IPS DF 6.9 (cell line): ENCODE measurements around the gene AXIN1.

Source experiments
- DNase-seq: peaks from one replicate; pipeline ENCODE4 v3.0.0-alpha.2; 2013; ENCODE audit warnings: low read depth, low spot score
- H3K27ac ChIP-seq: one replicate; pipeline ENCODE4 v1.5.1; 2013; ENCODE audit warnings: low read length, control low read depth
- H3K27me3 ChIP-seq: 2 replicates; pipeline ENCODE4 v1.6.1; 2013; ENCODE audit warnings: mild to moderate bottlenecking, low read length; ENCODE audit not compliant: control insufficient read depth, insufficient read depth
- H3K36me3 ChIP-seq: 2 replicates; pipeline ENCODE4 v1.6.1; 2013; ENCODE audit warnings: low read length; ENCODE audit not compliant: control insufficient read depth, insufficient read depth
- H3K4me1 ChIP-seq: 2 replicates; pipeline ENCODE4 v1.6.1; 2013; ENCODE audit warnings: low read length; ENCODE audit not compliant: control insufficient read depth, insufficient read depth
- H3K4me3 ChIP-seq: 2 replicates; pipeline ENCODE4 v1.5.1; 2013; ENCODE audit warnings: mild to moderate bottlenecking, low read length
- H3K9me3 ChIP-seq: 2 replicates; pipeline ENCODE4 v1.6.1; 2013; ENCODE audit warnings: low read length, inconsistent platforms; ENCODE audit not compliant: control insufficient read depth, insufficient read depth
- WGBS: extraction: QIAGEN DNeasy Blood & Tissue Kit; methylation state at CpG from one replicate; pipeline ENCODE4 v1.1.7; 2013; ENCODE audit warnings: mixed read lengths, missing lambda C conversion rate; ENCODE audit not compliant: insufficient read length, insufficient coverage; 5-methylcytosine and 5-hydroxymethylcytosine counted together

AXIN1 gene

GRCh38 chr16:296276-296675 lies 56.2 kb downstream of the AXIN1 start:
- H3K27me3 ChIP-seq = no peaks in the 10 kb centered on the region
- H3K4me1 ChIP-seq = no peaks in the 10 kb centered on the region
- H3K27ac ChIP-seq = no peak overlapping the region
- no CpG with 5 or more reads among the region's 14 CpGs for WGBS
- H3K4me3 ChIP-seq = no peak overlapping the region
- DNase-seq = no peak
- H3K9me3 ChIP-seq = no peaks in the 10 kb centered on the region
- peaks cover 25% of the 10 kb centered on the region for H3K36me3 ChIP-seq

- Histone ChIP-seq H3K9me3 (no peaks in the 10 kb centered on the region), H3K4me3 (no peak overlapping the region), H3K27ac (no peak overlapping the region), H3K27me3 (no peaks in the 10 kb centered on the region), H3K36me3 (peaks cover 37% of the 10 kb centered on the region), H3K4me1 (no peaks in the 10 kb centered on the region)
- DNase-seq = no peak
- no CpG with 5 or more reads among the region's 32 CpGs for WGBS
Observed at GRCh38 chr16:293043-293775, 59.3 kb downstream of the AXIN1 start.

- H3K27me3 ChIP-seq = no peaks in the 10 kb centered on the region
- no CpG with 5 or more reads among the region's 17 CpGs for WGBS
- no peaks in the 10 kb centered on the region for H3K4me1 ChIP-seq
- H3K9me3 ChIP-seq = no peaks in the 10 kb centered on the region
- no peak overlapping the region for H3K27ac ChIP-seq
- no peak for DNase-seq
- no peak overlapping the region for H3K4me3 ChIP-seq
- peaks cover 35% of the 10 kb centered on the region for H3K36me3 ChIP-seq
Observed at GRCh38 chr16:291539-291938, 61.0 kb downstream of the AXIN1 start.

- WGBS = no CpG with 5 or more reads among the region's 50 CpGs
- Histone ChIP-seq H3K36me3 (peaks cover 37% of the 10 kb centered on the region), H3K4me1 (no peaks in the 10 kb centered on the region), H3K27ac (no peak overlapping the region), H3K9me3 (no peaks in the 10 kb centered on the region), H3K27me3 (no peaks in the 10 kb centered on the region), H3K4me3 (no peak overlapping the region)
- no peak for DNase-seq
Observed at GRCh38 chr16:290681-291405, 61.7 kb downstream of the AXIN1 start.

GRCh38 chr16:290015-290680 lies 62.4 kb downstream of the AXIN1 start:
- H3K36me3 ChIP-seq = peaks cover 37% of the 10 kb centered on the region
- no peak overlapping the region for H3K27ac ChIP-seq
- no peaks in the 10 kb centered on the region for H3K9me3 ChIP-seq
- no peak for DNase-seq
- no peaks in the 10 kb centered on the region for H3K4me1 ChIP-seq
- no CpG with 5 or more reads among the region's 25 CpGs for WGBS
- no peaks in the 10 kb centered on the region for H3K27me3 ChIP-seq
- H3K4me3 ChIP-seq = no peak overlapping the region

GRCh38 chr16:289395-289997 lies 63.0 kb downstream of the AXIN1 start:
- H3K36me3 ChIP-seq = peaks cover 37% of the 10 kb centered on the region
- H3K9me3 ChIP-seq = no peaks in the 10 kb centered on the region
- no peak for DNase-seq
- no peaks in the 10 kb centered on the region for H3K4me1 ChIP-seq
- no peak overlapping the region for H3K27ac ChIP-seq
- no peaks in the 10 kb centered on the region for H3K27me3 ChIP-seq
- WGBS = no CpG with 5 or more reads among the region's 22 CpGs
- H3K4me3 ChIP-seq = no peak overlapping the region

- no peaks in the 10 kb centered on the region for H3K9me3 ChIP-seq
- no peak overlapping the region for H3K4me3 ChIP-seq
- no peaks in the 10 kb centered on the region for H3K4me1 ChIP-seq
- H3K36me3 ChIP-seq = peaks cover 34% of the 10 kb centered on the region
- no peak overlapping the region for H3K27ac ChIP-seq
- H3K27me3 ChIP-seq = no peaks in the 10 kb centered on the region
- DNase-seq = no peak
- WGBS = no CpG with 5 or more reads among the region's 33 CpGs
Observed at GRCh38 chr16:287981-288920, 64.3 kb downstream of the AXIN1 start.

- no peaks in the 10 kb centered on the region for H3K27me3 ChIP-seq
- H3K27ac ChIP-seq = no peak overlapping the region
- H3K9me3 ChIP-seq = no peaks in the 10 kb centered on the region
- no peaks in the 10 kb centered on the region for H3K4me1 ChIP-seq
- no CpG with 5 or more reads among the region's 16 CpGs for whole genome bisulfite sequencing
- no peak overlapping the region for H3K4me3 ChIP-seq
- peaks cover 28% of the 10 kb centered on the region for H3K36me3 ChIP-seq
- no peak for DNase-seq
Observed at GRCh38 chr16:287298-287811, 65.2 kb downstream of the AXIN1 start.

- Histone ChIP-seq H3K27me3 (no peaks in the 10 kb centered on the region), H3K4me1 (no peaks in the 10 kb centered on the region), H3K27ac (no peak overlapping the region), H3K4me3 (no peak overlapping the region), H3K36me3 (peaks cover 22% of the 10 kb centered on the region), H3K9me3 (no peaks in the 10 kb centered on the region)
- no peak for DNase-seq
- WGBS = no CpG with 5 or more reads among the region's 22 CpGs
Observed at GRCh38 chr16:286491-287297, 65.8 kb downstream of the AXIN1 start.
